ENCODE measurements around the gene ABCG5.

ABCG5 gene

DNA sequence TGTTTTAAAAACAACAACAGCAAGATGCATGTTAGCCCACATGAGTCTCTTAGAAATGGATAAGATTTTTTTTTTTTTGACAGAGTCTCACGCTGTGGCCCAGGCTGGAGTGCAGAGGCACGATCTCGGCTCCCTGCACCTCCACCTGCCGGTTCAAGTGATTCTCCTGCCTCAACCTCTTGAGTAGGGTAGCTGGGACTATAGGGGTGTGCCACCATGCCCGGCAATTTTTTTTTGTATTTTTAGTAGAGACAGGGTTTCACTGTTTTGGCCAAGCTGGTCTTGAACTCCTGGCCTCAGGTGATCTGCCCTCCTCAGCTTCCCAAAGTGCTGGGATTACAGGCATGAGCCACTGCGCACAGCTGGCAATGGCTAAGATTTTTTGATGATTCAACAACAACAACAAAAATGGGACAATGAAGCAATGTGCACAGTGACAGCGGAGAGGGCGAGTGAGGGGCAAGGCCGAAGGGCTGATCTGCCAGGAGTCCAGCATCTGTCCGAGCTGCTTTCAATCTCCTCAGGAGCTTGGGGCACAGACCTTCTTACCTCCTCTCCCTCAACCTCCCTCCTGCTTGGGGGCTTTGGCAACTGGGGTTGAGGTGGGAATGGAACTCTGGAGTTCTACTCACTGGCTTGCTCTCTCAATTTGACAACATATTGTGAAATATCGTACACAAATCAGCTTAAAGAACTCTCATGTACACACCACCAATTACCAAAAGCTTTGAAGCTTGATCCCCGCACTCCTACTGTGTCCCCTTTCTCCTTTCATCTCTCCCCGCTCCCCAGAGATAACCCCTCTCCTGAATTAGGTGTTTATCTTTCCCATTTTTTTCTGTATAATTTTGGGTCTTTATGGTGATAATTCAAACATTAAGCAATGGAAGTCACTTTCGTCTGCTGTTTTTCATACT, 3.6 kb upstream of the ABCG5 start:
- DNase-seq = no peak

DNA sequence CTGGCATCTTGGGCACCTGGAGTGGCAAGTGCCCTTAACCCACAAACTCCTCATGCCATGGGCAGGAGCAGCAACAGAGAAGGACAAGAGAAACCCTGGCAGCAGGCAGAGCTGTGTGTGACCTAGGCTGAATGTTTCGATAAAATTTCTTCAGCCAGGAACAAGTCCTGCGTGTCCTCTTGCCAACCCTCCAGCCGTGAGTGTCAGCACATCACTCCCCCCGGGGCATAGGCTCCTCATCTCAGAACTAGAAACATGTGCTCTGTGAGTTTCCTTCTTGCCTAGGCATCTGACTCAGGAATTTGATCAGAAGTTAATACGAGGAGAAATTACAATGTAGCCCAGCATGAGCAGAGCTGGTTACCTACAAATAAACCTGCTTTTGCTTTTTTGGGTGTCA, 2.3 kb upstream of the ABCG5 start:
- DNase-seq = no peak

DNA sequence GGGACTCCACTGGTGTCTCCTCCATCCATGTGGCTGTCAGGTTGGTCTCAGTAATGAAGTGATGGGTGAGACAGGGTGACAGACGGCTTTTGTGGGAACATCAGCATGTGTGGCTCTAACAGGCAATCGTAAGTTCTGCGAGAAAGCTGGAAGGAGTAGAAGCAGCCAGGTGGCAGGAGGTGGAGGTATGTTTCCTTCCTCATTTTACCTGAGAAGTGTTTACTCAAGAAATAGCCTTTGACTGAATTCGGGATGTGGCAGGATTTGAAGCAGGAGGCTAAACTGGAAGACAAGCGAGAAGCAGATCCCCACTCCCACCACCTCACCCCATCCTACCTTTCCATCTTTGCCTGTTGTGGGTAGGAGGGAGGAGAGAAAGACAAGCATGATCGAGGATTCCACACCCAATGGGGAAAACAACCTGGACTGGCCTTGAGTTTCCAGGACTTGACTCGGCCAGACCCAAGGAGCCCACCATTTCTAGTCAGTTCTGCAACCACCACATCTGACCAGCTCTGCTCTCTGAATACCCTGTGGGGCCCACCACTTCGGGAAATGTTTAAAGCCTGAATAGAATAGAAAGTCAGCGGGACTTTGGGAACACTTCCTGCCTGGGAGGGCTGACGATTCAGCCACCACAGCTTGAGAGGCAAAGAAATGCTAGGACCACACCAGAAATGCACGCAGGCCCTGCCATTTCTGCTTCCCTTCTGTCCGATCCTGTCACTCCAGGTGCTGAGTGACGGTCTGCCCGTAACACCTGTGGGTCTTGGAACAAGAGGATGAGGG, 1.3 kb upstream of the ABCG5 start:
- DNase-seq = no peak

DNA sequence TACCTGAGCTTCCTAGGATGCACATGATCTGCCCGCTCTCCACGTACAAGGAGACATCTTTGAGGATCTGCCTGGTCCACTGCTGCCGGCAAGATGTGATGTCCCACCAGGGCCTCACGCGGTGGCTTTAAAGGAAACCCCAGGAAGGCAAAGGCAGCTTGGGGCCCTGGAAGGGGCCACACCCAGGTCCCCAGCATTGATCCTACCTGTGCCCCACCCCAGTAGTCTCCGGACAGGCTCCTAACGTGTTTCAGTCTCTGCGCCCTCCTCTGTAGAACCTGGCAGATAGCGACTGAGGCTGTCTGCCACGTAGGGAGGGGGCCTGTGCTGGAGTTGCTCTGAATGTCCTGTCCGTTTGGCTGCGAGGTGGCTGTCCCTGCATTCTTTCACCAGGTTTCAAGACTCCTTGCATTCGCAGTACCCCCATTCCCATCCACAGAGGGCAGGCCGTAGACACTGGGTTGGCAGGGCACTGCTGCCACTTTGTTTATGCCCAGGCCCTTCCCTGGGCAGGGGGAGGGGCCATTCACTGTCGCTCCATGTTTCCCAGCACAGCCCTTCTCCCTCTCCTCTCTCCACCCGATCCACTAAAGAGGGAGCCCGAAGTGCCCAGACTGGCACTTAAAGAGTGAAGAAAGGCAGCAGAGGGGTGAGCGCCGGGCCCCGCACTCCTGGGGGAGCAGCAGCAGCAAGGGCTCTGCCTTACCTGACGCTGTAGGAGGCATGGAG, 644 bp downstream of the ABCG5 start:
- DNase-seq = no peak

DNA sequence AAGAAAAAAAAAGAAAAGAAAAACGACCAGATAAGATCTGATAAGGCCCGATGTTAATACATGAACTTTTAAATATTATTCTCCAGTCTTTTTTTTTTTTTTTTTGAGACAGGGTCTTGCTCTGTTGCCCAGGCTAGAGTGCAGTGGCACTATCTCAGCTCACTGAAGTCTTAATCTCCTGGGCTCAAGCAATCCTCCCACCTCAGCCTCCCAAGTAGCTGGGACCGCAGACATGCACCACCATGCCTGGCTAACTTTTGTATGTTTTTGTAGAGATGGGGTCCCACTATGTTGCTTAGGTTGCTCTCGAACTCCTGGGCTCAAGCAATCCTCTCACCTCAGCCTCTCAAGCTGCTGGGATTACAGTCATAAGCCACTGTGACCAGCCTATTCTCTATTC, 1.6 kb downstream of the ABCG5 start:
- DNase-seq = no peak

DNA sequence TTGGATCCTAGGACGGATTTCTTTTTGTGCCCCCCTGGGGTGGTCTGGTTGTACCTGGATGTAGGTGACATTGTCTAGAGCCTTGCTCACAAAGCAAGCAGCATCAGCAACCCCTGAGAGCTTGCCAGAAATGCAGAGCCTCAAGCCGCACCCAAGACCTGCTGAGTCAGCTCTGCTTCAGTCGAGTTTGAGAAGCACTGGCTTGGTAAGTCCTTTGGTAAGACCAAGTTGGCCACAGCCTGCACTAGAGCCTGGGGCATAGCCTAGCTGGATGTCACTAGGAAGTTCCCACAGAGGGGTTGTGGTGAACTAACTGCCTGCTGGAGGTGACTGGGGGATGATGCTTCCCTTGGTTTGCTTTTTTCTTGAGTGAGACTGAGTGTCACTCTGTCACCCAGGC, 6.2 kb downstream of the ABCG5 start:
- DNase-seq = no peak

DNA sequence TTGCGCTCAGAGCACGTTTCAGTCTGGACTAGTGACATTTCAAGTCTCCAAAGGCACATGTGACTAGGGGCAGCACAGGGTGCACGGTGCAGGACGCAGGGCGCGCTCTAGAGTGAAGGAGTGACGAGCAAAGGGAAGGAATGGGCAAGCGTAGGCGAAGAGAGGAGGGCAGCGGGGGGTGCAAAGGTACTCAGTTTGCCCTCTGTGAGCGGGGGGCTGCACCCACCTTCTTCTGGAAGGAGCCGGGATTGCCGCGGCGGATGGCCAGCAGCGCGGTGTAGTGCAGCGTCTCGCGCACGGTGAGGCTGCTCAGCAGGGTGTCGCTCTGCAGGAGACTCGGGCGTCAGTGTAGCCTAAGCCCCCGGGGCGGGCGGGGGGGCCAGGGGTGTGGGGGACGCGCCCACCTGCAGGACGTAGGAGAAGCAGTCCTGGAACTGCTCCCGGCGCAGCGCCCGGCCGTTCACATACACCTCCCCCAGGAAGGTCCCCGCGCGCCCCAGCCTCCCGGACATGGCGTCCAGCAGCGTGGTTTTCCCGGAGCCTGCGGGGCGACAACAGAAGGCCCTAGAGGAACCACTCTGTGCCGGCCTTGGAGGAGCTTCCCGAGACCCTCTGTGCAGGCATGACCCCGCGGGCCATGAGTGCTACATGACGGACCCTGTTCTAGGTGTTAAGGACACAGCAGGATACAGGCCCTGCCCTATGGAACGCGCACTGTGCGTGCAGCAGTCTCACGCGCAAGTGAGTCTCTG, 6.9 kb downstream of the ABCG5 start:
- DNase-seq = no peak

DNA sequence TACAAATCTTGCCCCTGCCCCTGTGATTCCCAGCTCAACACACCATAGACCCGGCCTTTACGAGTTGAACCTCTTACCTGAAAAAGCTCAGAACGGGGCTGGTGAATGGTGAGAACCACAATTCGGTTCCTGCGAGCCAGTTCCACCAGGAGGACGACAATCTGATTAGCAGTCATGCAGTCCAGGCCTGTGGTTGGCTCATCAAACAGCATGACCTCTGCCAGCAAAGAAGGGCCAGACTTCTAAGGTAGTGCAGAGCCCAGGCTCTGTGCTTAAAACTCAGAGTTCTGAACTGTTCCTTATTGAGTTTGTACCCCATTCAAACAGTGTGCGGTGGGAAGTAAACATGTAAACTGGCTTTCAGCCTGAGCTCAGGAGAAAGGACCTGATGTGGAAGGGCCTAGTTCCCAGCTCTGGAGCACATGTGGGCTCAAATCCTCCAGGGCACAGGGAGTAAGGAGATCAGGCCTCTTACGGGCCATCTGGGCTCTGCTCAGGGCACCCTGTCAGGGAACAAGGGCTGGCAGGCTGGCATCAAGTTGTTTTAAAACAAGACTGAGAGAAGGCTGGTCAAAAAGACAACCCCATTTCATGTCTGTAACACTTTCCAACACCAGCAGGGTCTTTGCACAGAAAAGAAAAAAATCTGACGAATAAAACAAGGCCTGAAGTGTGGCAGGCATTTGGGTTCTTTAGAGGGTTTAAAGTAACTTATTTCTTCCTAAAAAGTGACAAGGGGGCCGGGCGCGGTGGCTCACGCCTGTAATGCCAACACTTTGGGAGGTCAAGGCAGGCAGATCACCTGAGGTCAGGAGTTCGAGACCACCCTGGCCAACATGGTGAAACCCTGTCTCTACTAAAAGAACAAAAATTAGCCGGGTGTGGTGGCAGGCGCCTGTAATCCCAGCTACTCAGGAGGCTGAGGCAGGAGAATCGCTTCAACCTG, 12.1 kb downstream of the ABCG5 start:
- no peak for DNase-seq

DNA sequence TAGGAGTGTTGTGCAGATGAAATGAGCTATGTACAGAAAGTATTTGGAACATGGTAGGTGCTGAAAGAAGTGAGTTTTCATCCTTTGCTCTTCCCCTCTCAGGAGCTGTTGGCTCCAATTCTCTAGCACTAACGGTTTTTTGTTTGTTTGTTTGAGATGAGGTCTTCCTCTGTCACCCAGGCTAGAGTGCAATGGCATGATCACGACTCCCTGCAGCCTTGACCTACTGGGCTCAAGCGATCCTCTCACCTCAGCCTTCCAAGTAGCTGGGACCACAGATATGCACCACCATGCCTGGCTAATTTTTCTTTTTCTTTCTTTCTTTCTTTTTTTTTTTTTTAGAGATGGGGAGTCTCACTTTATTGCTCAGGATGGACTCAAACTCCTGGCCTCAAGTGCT, 12.8 kb downstream of the ABCG5 start:
- DNase-seq = no peak

DNA sequence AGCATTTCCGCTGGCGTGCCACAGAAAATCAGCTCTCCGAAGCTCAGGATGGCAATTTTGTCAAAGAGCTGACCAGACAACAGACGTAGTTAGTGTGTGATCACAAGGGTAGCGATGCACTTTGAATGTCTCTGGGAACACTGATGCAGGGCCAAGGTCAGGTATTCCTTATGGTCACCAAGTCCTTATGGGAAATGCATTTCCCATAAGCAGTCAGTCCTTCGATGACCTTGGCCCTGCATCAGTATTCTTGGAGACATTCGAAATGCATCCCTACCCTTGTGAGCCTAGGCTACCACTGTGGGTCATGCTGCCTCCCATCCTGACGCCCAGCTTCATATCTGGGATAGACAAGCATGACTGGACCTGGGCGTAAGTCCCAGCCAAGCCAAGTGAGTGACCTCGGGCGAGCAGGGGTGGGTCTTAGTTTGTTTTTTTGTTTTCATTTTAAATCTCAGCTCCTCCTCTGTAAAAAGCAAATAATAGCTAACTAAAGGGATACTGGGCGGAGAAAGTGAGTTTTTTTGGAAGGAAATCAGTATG, 13.6 kb downstream of the ABCG5 start:
- no peak for DNase-seq

DNA sequence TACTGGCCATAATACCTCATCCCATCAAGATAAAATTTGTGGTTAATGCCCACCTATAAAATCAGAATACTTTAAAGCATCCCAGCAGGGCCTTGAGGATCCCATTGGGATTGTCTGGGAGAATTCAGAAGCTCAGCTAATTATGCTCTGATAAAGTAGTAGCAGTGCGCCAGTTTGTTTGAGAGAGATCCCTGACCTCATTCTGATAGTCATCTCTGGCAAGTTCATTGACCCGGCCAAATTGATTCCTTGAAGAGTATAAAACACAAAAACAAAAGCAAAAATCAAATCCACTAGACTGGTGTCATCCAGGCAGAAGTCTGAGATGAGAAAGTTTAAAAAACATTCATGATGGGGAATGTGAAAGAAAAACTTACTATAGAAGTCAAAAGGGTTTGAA, 14.1 kb downstream of the ABCG5 start:
- no peak for DNase-seq

DNA sequence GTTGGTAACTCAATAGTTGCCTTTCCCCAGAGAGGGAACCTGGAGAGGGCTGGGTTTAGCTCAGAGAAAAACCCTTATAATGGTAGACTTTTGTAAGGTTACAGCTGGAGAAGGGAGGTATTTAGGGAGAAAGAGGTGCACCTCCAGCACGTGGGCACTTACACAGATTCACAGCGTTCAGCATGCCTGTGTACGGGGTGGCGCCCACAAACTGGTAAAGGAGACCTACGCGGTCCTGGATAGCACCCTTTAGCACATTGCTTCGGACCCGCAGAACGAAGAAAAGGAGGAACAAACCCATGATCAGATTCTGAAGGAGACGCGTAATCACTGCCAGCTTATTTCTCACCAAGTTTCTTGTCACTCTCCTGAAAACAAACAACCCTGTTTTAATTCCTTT, 14.9 kb downstream of the ABCG5 start:
- no peak for DNase-seq

DNA sequence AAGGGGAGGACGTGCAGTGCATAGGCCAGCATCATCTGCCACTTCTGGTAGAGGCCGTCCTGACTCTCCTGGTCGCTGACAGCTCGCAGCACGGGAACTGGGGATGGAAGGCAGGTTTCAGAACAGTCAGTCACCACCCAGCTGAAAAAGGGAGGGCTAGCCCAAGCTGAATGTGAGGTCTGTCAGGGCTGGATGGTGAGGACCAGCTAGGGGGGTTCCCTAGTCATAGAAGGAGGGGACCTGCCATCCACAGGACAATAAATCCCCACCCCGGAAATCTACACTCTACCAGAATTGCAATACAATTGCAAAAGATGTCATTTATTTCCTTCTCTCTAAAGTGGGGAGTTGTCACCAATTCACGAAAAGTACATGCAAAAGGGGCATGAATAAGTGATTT, 15.8 kb downstream of the ABCG5 start:
- DNase-seq = no peak

DNA sequence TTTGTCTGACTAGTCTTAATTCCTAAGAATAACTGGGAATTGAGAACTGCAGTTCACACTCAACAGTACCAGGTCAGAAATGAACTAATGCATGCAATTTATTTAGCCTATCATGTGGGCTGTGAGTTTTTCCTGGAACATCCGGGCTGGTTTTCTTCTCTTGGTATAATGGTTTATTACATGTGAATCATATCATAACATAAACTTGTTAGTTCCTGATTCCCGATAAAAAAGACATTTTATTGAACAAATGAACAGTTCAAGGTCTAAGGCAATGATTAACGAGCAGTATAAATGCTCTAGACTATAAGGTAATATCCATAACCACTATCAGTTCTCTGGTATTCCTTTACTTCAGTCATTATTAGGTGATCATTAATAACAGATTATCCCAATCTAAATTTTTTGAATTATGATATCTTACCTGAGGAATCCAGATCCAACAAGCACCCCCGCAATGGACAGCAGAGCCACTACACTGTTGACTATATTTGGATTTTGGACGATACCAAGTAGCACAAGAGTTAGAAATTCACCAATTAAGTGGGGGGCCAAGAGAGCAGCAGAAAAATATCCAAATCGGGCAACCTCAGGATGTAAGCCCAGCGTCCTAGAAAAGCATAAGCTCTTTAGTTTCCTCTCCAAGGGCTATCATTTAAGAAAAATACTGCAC, 19.0 kb downstream of the ABCG5 start:
- no peak for DNase-seq

DNA sequence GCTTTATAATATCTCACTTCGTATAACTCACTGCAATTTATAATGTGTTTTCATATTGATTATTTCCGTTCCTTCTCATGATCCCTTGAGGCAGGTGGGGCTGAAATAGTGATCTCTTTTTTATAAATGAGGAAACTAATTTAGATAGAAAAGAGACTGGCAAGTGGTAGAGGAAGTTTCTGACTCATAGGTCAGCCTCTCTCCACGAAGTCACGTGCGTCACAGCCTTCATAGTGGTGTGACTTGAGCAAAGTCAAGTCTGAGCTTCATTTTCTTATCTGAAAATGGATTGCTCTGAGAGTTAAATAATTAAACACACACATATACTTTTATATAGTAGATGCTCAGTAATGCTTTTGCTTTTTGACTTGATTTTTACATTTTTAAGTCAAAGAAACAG, 19.9 kb downstream of the ABCG5 start:
- no peak for DNase-seq

DNA sequence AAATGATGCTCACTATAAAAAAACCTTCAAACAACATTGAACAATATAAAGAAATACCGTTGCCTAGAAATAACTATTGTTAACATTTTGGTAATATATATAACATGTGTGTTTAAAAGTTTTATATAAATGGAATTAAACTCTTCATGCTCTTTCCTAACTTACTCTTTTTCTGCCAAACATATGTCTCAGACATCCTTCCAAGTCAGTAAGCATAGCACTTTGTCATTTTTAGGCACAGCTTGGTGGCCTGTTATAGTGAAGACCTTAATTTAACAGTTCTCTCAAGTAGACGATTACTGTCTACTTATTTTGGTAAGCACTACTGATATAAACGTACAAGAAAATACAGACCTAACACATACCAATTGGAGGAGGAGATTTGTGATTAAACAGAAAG, 23.9 kb downstream of the ABCG5 start:
- no peak for DNase-seq

DNA sequence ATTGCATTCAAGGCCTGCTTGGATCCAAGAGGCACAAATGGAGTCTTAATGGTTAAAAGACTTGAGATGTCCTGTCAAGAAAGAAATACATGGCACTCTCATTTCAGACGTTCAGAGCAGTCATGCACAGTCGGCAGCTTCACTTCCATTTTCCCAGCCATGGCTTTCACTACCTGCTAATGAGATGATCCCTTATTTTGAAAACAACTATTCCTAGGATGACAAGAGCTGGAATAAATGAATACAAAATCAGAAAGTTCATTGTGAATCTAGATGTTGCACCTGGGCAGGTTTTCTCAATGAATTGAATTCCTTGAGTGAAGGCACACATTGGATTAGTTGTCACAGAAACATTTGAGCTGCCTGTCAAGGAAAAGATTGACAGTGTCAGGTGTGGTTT, 25.7 kb downstream of the ABCG5 start:
- DNase-seq = no peak

DNA sequence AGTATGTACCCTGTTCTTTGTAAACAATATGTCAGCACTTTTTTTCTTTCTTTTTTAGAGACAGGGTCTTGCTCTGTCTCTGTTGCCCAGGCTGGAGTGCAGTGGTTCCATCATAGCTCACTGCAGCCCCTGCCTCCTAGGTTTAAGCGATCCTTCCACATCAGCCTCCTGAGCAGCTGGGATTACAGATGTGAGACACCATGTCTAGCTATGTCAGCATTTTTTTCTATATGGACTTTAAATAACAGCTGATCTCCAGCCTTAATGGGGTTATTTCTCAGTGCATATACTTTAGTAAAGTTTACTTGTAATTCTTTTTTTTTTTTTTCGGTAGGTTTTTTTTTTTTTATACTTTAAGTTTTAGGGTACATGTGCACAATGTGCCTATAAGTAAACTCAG, 26.6 kb downstream of the ABCG5 start:
- DNase-seq = no peak

DNA sequence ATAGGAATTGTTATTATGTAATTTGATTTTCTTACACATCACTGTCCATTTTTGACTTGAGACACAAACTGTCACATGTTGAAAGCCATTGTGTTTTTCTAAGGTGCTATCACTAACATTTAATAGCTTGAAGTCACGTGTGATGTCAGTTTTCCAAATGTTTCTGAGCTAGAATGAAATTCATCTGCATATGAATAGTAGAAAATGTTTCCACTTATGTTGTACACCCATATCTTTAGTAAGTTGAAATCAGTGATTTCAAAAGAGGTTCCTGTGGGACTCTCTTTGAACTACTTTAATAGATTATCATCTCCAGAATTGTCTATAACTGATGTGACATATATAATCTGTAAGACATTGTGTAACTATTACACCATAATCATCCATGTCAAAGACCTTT, 27.8 kb downstream of the ABCG5 start:
- DNase-seq = no peak

DNA sequence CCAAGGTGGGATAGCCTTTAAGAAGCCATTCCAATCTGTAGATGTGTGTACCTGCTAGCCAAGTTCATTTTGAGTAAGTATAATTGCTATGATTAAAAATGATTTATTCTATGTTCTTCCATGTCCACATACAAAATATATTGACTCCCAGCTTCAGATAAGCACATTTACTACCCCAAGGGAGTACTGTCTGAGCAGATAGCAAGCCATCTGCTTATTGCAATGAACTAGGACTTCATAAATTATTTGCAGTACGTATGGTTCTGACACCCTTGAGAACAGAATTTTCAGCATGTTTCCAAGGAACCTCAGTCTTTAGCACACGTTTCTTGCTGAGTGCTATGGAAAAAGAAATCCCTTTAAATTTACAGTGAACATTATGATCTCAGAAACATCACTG, 28.2 kb downstream of the ABCG5 start:
- DNase-seq = no peak

DNA sequence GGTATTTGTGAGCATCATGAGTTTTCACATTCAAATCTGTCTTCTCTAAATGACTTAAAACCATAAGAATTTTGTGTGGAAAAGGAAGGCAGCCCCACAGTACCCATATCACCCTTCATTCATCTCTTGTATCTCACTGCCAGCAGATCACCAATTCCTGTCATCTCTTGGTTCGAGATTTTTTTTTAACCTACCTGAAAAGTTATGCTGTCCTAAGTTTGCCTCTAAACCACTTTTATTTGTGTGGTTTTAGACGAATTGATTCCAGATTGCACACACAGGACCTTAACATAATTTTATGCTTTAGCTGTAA, 32.0 kb downstream of the ABCG5 start:
- DNase-seq = no peak
